ENCODE measurements around the gene TYK2.
"Not testable (repeated sequence)": the region's sequence is repeated elsewhere in the genome, so short reads cannot be mapped to it uniquely, and the experiment has no call there.

TYK2 gene

DNA sequence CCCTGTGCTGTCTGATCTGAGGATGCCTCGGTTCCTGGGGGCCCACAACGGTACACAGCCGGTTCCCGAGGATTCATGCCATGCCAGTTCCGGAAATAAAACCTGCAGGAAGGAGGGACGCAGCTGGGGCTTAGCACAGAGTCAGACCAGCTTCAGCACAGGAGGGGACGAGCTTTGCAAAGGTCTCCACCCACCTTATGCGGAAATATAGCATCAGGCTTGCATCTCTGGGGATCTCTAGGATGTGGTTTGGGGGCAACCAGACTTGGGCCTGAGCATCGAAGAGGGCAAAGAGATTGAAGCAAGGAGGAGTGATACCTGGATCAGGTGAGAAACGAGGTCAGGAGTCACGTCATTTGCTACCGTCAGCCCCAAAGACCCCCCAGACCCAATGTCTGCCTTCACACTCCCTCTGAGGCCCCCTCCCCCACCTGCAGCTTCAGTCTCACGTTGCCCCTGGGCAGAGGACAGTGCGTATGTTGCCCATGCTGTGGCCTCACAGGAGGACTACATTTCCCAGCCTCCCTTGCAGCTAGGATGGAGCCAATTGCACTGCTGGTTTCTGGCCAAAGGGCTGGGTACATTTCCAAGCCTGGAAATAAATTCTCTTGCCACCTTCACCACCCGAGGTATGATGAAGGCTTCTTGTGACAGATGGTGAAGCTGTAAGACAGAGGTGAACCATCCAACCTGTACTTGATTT is 12.1 kb downstream of the TYK2 start:
- no peak for DNase-seq (ENCODE audit: low read depth)
- TF ChIP-seq, protein P1, sequence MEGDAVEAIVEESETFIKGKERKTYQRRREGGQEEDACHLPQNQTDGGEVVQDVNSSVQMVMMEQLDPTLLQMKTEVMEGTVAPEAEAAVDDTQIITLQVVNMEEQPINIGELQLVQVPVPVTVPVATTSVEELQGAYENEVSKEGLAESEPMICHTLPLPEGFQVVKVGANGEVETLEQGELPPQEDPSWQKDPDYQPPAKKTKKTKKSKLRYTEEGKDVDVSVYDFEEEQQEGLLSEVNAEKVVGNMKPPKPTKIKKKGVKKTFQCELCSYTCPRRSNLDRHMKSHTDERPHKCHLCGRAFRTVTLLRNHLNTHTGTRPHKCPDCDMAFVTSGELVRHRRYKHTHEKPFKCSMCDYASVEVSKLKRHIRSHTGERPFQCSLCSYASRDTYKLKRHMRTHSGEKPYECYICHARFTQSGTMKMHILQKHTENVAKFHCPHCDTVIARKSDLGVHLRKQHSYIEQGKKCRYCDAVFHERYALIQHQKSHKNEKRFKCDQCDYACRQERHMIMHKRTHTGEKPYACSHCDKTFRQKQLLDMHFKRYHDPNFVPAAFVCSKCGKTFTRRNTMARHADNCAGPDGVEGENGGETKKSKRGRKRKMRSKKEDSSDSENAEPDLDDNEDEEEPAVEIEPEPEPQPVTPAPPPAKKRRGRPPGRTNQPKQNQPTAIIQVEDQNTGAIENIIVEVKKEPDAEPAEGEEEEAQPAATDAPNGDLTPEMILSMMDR (conservative IDR thresholded peaks at IDR 0.05; ENCODE audit: low read length), result no peak
- no peak overlapping the region for H3K4me3 ChIP-seq (ENCODE audit: low read length)

DNA sequence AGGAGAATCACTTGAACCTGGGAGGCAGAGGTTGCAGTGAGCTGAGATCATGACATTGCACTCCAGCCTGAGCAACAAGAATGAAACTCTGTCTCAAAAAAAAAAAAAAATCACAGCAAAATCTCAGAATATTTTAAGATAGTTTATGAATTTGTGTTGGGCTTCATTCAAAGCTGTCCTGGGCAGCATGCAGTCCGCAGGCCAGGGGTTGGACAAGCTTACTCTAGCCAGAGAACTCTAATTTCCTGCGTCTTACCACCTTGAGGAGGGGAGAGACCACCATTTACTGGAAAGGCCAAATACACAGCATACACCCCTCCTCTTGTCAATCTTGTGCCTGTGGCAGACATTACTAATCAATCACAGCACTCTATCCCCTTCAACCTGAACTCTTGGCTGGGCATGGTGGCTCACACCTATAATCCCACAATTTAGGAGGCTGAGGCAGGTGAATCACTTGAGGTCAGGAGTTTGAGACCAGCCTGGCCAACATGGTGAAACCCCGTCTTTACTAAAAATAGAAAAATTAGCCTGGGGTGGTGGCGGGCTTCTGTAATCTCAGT is 13.3 kb downstream of the TYK2 start:
- not testable (repeated sequence) for H3K4me3 ChIP-seq (ENCODE audit: low read length); DNase-seq (ENCODE audit: low read depth)

DNA sequence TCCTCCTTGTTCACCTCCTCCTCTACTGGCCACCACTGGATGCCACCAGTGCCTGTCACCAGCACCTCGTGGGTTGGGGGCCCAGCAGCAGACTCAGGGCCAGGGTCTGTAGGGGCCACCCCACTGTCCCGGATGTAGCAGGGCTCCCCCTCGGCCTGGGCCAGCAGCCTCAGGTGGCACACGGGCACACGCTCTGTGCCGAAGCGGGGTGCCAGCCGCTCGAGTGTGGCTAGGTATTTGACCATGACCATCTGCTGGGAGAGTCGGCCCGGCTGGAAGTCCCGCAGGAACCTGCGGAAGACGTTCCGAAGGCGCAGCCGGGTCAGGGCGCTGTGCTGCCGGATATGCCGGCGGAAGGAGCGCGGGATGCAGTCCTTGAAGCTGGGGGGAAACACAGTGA is 14.9 kb downstream of the TYK2 start:
- no peak for DNase-seq (ENCODE audit: low read depth)
- no peak overlapping the region for H3K4me3 ChIP-seq (ENCODE audit: low read length)
- TF ChIP-seq, protein P1 (conservative IDR thresholded peaks at IDR 0.05; ENCODE audit: low read length), result no peak

DNA sequence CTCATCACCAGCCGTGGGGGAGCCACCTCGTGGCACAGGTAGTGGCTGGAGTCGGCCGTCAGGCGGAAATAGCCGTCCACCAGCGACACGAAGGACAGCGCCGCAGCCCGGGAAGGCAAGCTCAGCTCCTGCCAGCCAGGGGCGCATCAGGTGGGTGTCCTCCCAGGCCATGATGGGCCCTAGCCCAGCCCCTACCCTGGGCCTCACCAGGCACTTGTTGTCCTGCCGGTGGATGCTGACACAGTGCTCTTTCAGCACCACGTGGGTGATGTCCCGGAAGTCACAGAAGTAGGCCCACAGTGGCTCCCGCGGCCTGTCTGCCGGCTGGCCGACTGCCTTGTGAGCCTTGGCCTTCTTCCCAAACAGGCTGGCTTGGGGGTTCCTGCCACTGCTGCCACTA is 15.7 kb downstream of the TYK2 start:
- DNase-seq (ENCODE audit: low read depth), result no peak
- no peak overlapping the region for H3K4me3 ChIP-seq (ENCODE audit: low read length)
- TF ChIP-seq, protein P1 (conservative IDR thresholded peaks at IDR 0.05; ENCODE audit: low read length), result no peak

DNA sequence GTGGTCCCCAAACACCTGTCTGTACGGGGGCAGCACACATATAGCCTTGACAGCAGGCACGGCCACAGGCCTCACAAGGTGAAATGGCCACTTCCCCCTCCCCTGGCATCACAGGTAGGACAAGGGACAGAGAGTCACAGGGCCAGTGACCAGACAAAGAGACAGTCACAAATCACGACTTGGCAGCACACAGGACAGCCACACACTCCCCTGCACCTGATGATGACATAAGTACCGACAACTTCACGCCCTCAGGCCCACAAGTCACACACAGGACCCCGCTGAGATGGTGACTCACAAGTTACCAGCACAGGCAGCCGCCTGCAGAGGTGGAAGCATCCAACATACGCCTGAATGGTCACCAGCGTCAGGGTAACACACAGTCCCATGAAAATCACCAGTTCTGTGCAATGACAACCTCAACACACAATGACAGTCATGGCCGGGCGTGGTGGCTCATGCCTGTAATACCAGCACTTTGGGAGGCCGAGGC is 16.5 kb downstream of the TYK2 start:
- H3K4me3 ChIP-seq (ENCODE audit: low read length), result no peak overlapping the region
- TF ChIP-seq, protein P1 (conservative IDR thresholded peaks at IDR 0.05; ENCODE audit: low read length), result no peak
- no peak for DNase-seq (ENCODE audit: low read depth)

DNA sequence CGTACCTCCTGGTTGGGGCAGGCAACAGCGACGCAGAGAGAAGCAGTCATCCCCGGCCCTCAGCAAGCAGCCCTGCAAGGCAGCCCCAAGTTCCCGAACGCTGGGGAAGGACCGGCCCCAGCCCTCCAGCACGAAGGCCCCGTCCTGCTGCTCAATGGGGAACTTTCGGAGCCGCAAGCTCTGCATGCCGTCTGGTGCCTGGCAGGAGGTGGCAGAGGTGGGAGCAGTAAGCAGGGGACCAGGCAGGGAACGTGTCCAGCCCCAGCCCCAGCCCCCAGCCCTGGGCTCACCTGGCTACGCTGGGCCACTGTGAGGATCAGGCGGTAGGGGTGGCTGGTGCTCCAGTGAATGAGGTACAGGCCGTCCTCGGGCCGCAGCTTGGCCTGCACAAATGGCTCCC is 18.1 kb downstream of the TYK2 start:
- no peak overlapping the region for H3K4me3 ChIP-seq (ENCODE audit: low read length)
- no peak for DNase-seq (ENCODE audit: low read depth)

DNA sequence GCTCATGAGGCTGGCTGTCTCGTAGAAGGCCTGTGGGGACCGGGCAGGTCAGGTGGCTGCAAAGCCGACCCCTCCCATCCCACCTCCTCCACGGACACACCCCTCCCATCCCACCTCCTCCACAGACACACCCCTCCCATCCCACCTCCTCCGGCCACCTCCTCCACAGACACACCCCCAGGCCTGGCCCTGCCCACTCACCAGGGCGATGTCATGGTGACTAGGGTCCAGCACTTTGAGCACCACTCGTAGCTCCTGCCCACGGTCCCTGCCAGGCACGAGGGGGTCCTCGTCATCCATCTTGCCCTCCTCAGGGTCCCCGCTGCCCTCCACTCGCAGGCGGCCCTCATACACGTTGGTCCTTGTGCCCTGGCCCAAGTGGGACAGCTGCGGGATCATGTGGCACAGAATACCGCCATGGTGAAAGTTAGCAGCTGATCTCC is 18.8 kb downstream of the TYK2 start:
- TF ChIP-seq, protein P1 (conservative IDR thresholded peaks at IDR 0.05; ENCODE audit: low read length), result no peak

More for the DNA sequence above, 18.1 kb downstream of the TYK2 start:
- TF ChIP-seq, protein P1 (conservative IDR thresholded peaks at IDR 0.05; ENCODE audit: low read length), result no peak

More for the DNA sequence above, 18.8 kb downstream of the TYK2 start:
- DNase-seq (ENCODE audit: low read depth), result no peak
- H3K4me3 ChIP-seq (ENCODE audit: low read length), result no peak overlapping the region
